GM12892 (cell line): ENCODE results near the gene ADGRA3.

Experiments used
- POLR2A ChIP-seq: IDR thresholded peaks from 2 replicates; pipeline ENCODE4 v1.6.1; 2011; ENCODE audit warnings: low read depth, low read length, control low read depth
- POLR2AphosphoS5 ChIP-seq: IDR thresholded peaks from 2 replicates; pipeline ENCODE4 v1.6.1; 2011; ENCODE audit warnings: low read depth, low read length, control low read depth
- TAF1 ChIP-seq: IDR thresholded peaks from 2 replicates; pipeline ENCODE4 v1.6.1; 2011; ENCODE audit warnings: low read depth, mild to moderate bottlenecking, control low read depth, low read length, borderline replicate concordance

- no peak for TF ChIP-seq TAF1
- TF ChIP-seq POLR2A, result no peak
- TF ChIP-seq POLR2AphosphoS5, result no peak
Observed at GRCh38 chr4:22363036-22363435, 152.8 kb downstream of the ADGRA3 start.
